Measurements from ENCODE around the gene GASK1B.

DNA sequence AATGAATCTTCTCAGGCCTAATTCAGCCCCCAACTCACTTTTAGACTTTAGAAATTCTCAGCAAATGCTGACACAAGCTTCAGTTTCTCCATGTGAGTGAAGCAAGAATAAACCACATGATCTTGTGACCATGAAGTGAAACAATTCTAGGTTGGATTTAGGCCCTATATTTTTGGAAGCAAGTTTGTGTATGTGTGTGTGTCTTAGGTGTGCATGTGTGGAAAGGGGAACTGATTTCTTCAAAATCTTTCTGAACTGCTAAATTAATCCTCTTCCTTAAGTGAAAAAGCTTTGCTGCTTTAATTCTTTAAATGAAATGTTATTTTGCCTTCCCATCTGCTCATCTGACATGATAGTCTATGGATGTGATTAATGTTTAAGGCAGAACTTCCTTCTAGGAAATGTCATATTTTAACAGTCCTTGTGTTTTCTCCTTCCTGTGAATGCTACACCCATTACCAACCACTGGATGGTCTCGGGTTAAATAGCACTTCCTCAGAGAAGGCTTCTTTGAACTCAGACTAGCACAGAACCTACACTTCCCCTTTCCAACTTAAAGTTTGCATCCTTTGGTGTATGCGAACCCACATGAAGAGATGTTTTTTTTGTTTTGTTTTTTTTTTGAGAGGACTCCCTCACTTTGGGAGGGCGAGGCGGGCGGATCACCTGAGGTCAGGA is 36.3 kb upstream of the GASK1B start:
- TF ChIP-seq, protein P1, sequence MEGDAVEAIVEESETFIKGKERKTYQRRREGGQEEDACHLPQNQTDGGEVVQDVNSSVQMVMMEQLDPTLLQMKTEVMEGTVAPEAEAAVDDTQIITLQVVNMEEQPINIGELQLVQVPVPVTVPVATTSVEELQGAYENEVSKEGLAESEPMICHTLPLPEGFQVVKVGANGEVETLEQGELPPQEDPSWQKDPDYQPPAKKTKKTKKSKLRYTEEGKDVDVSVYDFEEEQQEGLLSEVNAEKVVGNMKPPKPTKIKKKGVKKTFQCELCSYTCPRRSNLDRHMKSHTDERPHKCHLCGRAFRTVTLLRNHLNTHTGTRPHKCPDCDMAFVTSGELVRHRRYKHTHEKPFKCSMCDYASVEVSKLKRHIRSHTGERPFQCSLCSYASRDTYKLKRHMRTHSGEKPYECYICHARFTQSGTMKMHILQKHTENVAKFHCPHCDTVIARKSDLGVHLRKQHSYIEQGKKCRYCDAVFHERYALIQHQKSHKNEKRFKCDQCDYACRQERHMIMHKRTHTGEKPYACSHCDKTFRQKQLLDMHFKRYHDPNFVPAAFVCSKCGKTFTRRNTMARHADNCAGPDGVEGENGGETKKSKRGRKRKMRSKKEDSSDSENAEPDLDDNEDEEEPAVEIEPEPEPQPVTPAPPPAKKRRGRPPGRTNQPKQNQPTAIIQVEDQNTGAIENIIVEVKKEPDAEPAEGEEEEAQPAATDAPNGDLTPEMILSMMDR (IDR thresholded peaks at IDR 0.05 in 8 of 11, conservative IDR thresholded peaks at IDR 0.05 in 3 of 11): no peak
- TF ChIP-seq POLR2A (IDR thresholded peaks at IDR 0.05): no peak
